Cardiac fibroblast (primary cell): Measurements from ENCODE around the gene PEX16.
"Not testable (repeated sequence)": the region's sequence is repeated elsewhere in the genome, so short reads cannot be mapped to it uniquely, and the experiment has no call there.

Experiments used
- DNase-seq, 2 donors: peaks; one replicate each; pipeline versions ENCODE4 v3.0.0 to v3.0.0-alpha.2; 2010; ENCODE audit warnings: low read depth in 2 of 2
- H3K4me3 ChIP-seq, 2 donors: replicated peaks in 1 of 2; 1 replicate in 1 of 2; 2 replicates in 1 of 2; pipeline ENCODE4 v1.5.1; 2011; ENCODE audit warnings: low read depth in 2 of 2, low read length in 2 of 2, mild to moderate bottlenecking in 2 of 2, moderate library complexity in 1 of 2
- TF ChIP-seq, protein P1 (sequence below): IDR thresholded peaks from one replicate; pipeline ENCODE4 v1.5.1; 2011; ENCODE audit warnings: low read depth, mild to moderate bottlenecking, low read length, inconsistent platforms

Gene PEX16

DNA sequence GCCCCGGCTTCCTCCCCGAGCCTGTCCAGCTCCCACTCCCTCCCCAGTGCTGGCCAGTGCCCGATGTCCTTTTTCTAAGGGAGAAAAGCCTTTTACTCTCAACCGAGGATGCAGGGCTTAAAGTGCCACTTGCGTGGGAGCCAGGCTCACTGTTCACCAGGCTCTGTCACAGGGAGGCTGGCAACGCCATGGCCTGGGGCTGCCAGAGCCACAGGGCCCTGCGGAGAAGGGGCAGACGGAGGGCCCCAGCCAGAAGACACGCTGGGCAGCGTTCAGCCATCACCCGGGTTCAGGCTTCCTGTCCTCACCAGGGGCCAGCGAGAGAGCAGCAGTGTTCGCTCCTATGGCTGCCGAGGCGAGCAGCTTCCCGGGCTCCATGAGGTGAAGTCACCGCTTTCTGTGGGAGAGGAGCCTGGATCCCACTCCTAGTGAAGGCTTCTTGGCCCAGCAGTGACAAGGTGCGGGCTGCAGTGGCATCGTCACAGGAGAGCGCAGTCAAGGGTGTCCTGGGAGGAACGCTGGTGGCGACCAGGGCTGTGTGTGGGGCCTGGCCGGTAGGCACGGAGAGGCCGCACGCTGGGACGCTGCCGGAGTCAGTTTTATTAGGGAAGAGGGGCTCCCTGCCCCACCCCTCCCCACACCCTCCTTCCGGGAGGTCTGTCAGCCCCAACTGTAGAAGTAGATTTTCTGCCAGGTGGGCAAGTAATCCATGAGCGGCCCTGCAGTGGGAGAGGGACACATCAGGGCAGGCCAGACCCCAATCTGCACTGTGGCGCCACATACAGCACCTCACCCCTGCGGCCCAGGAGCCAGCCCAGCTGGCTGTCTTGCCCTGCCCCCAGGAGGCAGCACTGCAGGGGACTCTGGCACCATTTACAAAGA is 7.8 kb downstream of the PEX16 start:
- TF ChIP-seq, protein P1, sequence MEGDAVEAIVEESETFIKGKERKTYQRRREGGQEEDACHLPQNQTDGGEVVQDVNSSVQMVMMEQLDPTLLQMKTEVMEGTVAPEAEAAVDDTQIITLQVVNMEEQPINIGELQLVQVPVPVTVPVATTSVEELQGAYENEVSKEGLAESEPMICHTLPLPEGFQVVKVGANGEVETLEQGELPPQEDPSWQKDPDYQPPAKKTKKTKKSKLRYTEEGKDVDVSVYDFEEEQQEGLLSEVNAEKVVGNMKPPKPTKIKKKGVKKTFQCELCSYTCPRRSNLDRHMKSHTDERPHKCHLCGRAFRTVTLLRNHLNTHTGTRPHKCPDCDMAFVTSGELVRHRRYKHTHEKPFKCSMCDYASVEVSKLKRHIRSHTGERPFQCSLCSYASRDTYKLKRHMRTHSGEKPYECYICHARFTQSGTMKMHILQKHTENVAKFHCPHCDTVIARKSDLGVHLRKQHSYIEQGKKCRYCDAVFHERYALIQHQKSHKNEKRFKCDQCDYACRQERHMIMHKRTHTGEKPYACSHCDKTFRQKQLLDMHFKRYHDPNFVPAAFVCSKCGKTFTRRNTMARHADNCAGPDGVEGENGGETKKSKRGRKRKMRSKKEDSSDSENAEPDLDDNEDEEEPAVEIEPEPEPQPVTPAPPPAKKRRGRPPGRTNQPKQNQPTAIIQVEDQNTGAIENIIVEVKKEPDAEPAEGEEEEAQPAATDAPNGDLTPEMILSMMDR, result no peak
- no peak for DNase-seq
- H3K4me3 ChIP-seq, result no peak overlapping the region

DNA sequence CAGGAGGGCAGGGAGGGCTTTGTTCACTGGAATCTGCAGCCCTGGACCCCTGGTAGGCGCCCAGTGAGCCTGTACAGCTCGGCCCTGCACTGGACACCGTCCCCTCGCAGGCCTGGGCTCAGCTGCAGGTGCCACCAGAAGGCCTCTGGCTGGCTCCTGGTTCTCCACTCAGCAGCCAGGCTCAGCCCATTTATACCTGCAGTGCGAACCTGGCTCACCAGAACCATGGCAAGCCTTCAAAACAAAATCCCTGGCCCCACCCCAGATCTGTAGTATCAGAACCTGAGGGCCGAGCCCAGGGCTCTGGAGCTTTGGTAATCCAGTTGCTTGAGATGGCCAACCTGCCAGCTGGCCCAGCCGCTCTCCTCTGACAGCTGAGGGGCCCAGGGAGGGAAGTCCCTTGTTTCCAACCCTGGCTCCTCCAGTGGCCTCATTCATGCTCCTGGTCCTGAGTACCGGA is 9.7 kb downstream of the PEX16 start:
- TF ChIP-seq, protein P1, result no peak
- DNase-seq, result no peak
- H3K4me3 ChIP-seq, result no peak overlapping the region

DNA sequence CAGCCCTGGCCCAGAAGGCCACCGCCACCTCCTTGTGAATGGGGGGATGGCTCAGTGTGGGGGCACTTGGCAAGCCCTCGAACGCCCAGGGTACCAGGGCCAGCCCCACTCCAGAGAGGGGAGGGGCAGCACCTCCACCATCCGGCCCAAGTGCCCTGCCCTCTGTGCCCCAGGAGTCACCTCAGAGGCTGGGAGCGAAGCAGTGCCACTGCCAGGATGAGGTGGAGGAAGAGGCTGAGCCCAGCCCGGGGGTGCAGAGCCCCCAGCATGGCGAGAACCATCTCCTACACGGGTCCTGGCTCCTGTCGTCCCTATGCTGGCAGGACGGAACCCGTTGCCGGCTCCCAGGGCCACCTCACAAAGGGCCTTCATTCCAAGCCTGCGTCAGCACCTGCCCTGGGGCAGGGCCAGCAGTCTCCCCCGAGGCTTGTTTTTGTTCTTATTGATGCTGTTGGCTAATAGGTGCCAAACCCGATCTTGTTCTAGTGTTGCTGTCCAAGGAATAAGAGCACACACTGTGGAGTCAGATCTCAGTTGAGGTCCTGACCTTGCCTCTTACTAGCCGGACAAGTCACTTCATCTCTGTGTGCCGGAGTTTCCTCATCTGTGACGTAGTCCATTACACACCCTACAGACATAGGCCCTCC is 10.6 kb downstream of the PEX16 start, which contains the start of gene FREY1:
FREY1 (minus strand) TSS at position 307 of the 647 bp plus-strand sequence; CDS start at position 281, 26 bp downstream.
- TF ChIP-seq, protein P1, result no peak
- no peak within 1 kb of the TSS for H3K4me3 ChIP-seq
- DNase-seq, result peak in 1 of 2 donors; percentile 12

DNA sequence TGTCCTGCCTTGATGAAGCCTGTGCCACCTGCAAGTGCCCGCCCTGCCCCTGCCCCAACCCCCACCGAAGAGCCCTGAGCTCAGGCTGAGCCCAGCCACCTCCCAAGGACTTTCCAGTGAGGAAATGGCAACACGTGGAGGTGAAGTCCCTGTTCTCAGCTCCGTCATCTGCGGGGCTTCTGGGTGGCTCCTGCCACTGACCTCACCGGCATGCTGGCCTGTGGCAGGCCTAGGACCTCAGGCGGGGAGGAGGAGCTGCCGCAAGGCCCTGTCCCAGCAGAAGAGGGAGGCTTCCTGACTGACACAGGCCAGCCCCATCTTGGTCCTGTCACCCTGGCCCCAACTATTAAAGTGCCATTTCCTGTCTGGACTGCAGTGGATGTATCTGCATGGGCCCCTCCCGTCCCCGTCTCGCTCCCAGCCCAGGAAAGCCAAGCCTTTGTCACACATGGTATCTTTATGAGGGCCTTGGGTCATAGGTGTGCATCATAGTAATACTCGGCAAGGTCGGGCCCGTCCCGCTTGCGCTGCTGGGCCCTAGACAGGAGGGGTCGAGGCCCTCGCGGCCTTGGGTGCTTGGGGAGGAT is 11.5 kb downstream of the PEX16 start:
- no peak for DNase-seq
- TF ChIP-seq, protein P1, result no peak
- no peak overlapping the region for H3K4me3 ChIP-seq

DNA sequence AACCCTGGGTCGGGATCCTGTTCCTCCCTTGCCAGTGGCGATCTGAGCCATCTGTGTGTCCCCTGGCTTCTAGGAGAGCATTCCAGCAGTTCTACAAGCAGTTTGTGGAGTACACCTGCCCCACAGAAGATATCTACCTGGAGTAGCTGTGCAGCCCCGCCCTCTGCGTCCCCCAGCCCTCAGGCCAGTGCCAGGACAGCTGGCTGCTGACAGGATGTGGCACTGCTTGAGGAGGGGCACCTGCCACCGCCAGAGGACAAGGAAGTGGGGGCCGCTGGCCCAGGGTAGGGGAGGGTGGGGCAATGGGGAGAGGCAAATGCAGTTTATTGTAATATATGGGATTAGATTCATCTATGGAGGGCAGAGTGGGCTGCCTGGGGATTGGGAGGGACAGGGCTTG is 12.1 kb downstream of the PEX16 start:
- not testable (repeated sequence) for DNase-seq

DNA sequence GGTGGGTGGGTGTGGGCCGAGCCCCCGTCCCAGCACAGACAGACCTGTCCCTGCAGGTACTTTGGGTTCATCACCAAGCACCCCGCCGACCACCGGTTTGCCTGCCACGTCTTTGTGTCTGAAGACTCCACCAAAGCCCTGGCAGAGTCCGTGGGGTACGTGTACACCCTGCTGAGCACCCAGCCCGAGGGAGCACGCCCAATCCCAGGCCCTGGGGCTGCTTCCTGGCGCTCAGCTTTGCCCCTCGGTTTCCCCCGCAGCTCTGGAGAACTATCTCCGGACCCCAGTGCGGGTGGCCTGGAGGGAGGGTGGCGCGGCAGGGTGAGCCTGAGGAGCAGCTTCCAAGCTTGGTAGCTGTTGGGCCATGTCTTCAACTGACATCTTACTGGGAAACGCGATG is 12.6 kb downstream of the PEX16 start:
- DNase-seq, result no peak
- TF ChIP-seq, protein P1, result no peak
- H3K4me3 ChIP-seq, result no peak overlapping the region

More for the DNA sequence above, 12.1 kb downstream of the PEX16 start:
- H3K4me3 ChIP-seq, result not testable (repeated sequence)
